ENCODE measurements around the gene MSH5.
A peak's percentile ranks its signal among the peaks of the same experiment; 100 is the strongest.
"Not testable (repeated sequence)": the region's sequence is repeated elsewhere in the genome, so short reads cannot be mapped to it uniquely, and the experiment has no call there.

Gene MSH5

DNA sequence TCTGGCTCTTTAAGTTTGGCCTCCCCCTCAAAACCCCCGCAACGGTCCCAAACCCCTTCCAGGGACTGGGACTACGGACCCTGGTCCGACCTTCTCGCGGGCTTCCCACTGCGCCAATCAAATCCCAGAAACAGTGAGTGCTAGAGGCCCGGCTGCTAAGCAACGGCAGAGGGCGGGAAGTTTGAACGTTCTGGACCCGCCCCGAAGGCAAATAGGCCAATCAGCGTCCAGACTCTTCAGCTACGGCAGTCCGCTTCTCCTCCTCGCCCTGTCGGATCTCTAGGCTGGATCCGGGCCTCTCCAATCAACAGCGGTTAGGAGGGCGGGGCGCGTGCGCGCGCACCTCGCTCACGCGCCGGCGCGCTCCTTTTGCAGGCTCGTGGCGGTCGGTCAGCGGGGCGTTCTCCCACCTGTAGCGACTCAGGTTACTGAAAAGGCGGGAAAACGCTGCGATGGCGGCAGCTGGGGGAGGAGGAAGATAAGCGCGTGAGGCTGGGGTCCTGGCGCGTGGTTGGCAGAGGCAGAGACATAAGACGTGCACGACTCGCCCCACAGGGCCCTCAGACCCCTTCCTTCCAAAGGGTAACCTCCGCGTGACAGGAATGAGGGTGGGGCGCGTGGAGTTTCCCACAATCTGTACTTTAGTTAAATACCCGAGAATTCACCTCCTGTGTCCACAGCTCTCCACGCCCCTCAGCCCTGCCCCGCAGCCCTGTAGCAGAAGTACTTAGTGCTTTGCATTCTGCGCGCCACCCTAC is at the start of gene MSH5:
TSS of gene MSH5 (plus strand) at position 367 of the 758 bp plus-strand sequence. CDS start 462 bp downstream, outside the sequence.
- DNase-seq (ENCODE audit: low spot score) = peak; percentile 98

DNA sequence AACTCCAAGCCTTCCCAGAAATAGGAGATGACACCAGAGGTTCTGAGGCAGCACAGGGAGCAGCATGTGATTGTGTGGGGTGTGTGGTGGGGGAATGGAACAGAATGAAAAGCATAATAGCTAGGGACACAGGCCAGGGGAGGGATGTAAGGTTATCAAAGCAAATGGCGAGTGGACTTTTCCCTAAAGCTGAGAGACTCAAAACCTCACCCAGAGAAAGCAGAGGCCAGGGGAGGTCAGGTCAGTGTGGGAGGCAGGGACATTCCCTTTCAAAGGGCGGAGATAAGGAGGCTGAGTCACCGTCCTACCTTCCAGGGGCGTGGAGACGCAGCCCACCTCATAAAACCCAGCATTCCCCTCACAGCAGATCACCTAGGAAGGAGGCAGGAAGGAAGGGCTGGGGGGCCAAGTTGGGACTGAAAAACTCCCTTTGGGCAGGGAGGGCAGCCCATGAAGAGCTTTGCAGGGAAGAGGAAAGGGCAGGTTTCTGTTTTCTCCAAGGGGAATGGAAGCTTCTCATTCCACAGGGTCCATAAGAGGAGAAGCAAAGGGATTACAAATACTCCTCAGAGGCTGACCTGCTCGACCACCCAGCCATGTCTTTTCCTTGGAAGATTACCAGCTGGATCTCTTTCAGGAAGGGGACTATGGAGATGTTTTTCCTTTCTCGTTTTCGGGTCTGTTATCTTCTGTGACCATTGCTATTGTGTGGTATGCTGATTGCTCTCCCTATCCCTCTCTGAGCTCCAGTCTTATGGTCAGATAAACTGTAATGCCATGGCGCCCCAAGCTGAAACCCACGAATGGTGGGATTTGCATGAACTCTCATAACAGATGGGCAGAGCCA is 49.4 kb upstream of the MSH5 start:
- DNase-seq (ENCODE audit: low spot score) = no peak

DNA sequence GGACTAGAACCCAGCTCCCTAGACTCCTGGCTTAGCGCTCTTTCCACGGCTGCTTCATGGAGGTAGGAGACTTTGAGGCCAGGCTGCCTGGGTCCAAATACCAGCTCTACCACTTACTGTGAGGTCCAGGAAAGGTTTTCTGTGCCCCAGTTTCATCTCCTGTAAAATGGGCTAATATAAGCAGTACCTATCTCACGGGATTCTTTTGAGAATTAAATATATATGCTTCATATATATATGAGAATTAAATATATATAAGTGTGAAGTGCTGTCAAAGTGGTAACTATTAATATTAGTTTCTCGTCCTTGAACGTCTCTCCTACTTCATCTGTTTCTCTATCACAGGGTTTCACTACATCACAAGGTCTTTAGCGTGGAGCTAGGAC is 48.7 kb upstream of the MSH5 start:
- DNase-seq (ENCODE audit: low spot score) = no peak

DNA sequence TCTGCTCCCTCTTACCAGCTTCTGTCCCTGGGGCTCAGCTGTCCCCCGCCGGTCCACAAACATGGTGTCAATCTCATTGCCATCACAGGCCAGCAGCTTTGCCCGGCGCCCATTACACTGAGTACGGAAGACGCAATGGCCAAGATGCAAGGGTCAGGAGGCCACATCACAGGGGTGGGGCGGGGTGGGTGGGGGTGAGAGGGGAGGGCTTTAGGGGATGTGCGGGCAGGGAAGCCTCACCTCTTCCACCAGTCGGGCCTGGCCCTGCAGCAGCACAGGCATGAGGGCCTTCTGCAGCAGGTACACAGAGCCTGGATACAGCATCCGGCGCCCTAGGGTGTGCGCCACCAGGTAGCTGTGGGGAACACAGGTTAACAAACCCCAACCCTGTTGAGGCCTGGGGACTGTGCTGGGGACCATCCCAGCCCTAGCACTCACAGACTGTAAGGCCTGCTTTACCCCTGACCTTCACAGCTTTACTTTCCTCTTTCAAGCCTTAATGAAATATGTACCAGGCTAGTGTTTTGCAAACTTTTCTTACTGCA is 48.2 kb upstream of the MSH5 start:
- no peak for DNase-seq (ENCODE audit: low spot score)

DNA sequence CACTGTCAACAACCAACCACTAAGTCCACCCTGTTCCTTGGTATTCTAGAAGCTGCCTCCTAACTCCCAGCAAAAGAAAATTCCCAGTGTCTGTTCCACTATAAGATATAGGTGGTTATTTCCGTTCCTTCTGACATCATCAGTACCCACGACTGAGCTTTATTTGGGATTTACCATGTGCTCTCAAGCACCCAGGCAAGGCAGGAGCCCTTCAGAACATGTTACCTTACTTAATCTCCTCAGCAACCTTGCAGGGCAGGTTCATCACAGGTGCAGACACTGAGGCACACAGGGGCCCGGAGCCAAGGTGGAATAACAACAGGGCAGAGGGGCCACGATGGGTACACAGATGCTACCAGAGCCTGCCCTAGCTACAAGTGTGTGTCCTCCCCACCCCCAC is 47.5 kb upstream of the MSH5 start:
- DNase-seq (ENCODE audit: low spot score) = no peak

DNA sequence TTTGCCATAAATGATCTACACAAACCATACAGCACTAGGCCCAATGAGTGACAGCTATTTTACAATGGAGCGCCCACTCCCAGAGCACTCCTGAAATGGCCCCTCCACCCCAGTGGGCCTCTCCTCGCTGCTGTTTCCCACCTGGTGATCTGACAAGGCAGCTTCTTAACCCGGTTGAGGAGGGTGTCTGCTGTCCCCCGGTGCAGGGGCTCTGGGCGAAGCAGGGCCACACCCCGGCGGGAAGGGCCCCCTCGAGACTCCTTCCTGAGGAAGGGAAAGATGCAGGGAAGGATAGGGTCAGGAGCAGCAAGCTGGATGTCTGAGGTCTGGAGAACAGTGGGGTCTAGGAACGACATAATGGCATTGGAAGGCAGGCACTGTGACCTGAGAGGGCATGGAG is 46.9 kb upstream of the MSH5 start:
- DNase-seq (ENCODE audit: low spot score) = no peak

DNA sequence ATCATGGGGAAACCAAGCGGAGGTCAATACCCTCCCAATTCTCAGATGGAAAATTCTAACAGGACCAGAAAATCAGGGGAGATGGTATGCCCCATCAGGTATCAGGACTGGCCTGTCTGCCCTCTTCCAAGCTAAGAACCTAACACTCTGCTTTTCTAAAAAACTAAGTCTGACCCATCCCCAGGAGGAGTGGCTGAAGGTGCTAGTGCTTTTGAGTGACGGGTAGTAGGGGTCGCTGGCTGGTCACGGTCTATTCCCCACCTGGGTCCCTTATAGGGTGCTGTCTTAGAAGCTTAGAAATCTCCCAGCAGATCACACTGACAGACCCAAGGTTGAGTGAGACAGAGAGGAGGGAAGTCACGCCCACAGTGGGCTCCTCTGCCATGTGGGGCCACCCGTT is 46.3 kb upstream of the MSH5 start:
- DNase-seq (ENCODE audit: low spot score) = no peak

DNA sequence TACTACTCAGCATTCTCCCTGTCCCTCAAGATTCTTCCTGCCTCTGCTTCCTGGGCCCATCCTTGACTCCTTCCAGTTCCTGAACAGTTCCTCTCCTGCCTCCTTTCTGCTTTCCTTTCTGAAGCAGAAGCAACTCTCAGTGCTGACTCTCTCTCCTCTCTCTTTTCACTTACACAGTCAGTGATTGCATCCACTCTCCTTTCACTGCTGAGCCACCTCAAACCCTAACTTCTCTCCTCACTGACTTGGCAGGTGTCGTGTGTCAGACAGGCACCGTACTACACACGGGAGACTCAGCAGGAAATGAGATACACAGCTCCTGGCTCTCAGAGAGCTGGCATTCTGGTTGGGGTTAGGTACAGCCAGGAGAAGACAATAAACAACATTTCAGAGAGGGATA is 42.2 kb upstream of the MSH5 start:
- DNase-seq (ENCODE audit: low spot score) = no peak

DNA sequence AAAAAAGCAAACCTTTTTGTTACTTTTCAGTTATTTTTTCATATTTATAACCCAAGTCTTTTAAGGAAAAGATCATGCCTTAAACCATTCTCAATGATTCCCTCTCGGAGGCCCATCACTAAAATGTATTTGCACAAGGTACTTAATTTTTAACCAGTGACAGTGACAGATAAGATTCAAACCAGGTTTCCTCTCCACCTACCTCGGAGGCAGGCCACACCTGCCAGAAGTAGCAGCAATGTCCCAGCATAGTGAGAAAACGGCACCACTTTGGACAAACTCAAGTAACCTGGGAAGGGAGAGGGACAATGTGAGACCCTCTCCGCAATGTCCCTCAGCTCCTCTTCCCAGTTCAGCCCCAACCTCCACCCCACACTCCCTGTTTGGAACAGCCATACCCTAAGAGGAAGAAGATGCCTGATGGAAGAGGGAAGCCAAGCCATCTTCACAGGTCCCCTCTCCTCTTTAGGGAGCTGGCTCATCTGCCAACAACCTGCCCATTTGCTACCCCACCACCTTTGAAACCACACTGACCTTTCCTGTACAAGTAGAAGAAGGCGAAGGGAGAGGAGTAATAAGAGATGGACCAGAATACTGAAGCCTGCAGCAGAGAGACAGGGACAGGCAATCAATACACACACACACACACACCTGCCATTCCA is 38.9 kb upstream of the MSH5 start:
- no peak for DNase-seq (ENCODE audit: low spot score)

DNA sequence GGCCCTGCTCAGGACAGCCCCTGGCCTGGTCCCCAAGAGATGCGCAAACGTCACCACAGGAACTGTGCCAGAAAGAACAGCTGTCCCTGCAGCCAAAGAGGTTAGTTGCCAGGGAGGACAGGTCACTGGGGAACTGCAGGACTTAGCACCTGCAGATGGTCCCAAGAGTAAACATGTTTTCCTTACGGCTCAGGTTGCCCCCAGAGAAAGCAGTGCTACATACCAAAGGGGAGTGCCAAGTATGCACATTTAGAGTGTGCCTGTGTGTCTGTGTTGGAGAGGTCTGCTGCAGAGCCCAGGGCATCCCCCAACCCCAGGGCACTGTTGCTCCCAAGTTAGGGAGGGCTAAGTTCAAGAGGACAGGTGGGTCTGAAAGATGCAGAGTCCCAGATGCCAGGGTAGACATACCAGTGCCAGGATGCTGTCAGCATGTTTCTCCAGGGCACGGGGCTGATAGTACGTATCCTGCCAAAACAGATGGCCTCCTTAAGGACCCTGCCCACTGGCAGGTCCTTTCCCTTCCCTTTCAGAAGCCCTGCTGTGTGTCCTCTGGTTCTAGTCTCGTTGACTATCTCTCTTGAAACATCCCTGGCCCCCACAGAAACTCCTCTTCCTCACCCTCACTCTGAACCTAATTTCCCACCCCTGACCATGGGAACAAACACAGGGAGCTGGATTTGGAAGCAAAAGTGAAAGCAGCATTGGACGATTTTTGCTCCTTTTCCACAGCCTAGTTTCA is 38.0 kb upstream of the MSH5 start:
- peak; percentile 42 for DNase-seq (ENCODE audit: low spot score)

DNA sequence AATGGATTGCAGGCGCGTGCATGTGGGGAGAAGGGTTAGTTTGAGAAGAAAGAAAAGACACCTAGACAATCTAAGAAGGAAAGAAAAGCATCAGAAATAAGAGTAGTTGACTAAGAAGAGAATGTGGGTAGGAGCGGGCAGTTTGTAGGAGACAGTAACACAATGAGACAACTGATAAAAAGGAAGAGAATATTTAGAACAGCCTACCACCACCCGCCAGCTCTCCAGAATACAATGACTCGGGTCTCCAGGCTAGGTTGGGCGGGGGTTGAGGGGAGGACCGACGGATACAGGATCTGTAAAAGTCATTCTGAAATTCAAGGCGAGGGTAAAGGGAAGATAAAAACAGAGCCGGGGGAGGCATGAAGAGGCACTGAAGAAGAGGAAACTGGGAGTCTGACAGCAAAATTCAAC is 37.4 kb upstream of the MSH5 start:
- DNase-seq (ENCODE audit: low spot score) = no peak

DNA sequence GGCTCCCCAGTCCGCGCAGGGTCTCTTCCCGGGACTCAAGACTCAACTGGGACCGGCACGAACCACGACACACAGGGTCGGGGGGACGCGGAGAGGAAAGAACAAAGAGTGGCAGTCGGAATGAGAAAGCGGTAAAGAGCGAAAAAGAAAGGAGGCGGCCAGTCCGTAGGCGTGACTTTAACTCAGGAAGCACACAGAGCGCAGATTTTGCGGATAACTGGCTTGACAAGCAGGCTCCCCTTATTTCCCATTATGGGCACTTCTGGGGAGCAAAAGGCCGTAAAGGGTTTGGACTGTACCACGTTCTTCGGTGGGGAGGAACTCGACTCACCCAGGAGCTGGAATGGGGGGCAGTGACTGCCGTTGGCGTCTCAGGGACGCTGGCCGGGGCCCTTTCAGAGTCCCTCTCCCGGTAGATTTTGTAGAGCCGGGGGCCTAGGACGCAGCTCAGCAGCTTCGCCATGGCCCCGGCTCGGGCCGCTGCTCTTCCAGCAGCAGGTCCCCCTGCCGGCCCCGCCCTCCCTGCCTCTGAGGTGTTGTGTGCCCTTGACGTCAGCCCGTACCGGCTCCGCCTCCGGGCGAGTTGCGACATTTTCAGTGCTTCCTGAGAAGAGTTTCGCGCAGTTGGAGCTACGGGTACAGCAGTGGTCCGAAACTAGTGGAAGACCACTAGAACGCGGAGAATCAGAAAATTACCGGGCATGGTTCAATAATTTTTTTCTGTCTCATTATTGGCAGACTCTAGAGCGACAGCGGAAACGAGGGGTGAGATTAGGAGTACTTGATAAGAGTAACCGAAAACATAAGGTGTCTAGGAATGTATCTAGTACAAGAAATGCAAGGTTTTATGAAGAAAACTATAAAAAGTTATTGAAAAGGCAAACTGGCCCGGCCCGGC is 36.7 kb upstream of the MSH5 start, which contains the start of gene ABHD16A:
TSS of gene ABHD16A (minus strand) at position 506 of the 898 bp plus-strand sequence. CDS start at position 463, 43 bp downstream.
- peak; percentile 99 for DNase-seq (ENCODE audit: low spot score)

DNA sequence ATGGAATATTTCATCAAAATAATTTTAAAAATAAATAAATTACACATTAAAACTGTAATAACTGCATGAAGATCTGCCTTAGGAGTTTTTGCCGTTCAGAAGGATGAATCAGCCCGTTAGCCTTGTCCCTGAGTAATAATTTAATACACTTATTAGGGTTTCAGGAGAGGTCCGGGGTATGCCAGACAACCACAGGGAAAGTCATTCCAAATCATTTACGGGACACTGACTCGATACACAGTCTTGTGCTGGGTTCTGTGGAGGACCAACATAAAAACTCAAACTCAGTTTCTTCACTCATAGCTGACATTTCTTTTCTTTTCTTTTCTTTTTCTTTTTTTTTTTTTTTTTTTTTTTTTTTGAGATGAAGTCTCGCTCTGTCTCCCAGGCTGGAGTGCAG is 33.9 kb upstream of the MSH5 start:
- no peak for DNase-seq (ENCODE audit: low spot score)

DNA sequence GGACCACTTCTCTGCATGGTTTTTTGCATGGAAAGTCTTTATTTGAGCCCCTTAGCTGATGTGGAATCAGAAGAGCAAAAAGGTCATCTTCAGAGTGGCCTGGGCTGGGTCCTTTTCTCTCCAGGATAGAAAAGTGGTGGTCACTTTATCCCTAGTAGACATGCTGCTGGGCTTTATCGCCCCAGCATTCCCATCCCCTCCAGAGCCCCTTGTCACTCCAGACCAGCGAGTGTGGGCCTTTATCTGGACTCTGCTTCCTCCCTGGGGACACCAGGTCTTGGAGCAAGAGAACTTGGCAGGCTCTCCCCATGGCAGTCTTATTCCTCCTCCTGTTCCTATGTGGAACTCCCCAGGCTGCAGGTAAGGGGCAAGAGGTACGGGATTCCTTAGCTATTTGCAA is 33.2 kb upstream of the MSH5 start, which contains the start of gene LY6G6F:
TSS of gene LY6G6F (plus strand) at position 268 of the 400 bp plus-strand sequence. CDS start at position 309, 41 bp downstream.
- DNase-seq (ENCODE audit: low spot score) = no peak

DNA sequence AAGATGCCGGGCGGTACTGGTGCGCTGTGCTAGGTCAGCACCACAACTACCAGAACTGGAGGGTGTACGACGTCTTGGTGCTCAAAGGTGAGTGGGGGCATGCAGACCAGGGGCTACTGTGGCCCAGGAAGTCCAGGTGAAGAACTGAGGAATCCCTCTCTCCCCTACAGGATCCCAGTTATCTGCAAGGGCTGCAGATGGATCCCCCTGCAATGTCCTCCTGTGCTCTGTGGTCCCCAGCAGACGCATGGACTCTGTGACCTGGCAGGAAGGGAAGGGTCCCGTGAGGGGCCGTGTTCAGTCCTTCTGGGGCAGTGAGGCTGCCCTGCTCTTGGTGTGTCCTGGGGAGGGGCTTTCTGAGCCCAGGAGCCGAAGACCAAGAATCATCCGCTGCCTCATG is 32.1 kb upstream of the MSH5 start:
- no peak for DNase-seq (ENCODE audit: low spot score)

DNA sequence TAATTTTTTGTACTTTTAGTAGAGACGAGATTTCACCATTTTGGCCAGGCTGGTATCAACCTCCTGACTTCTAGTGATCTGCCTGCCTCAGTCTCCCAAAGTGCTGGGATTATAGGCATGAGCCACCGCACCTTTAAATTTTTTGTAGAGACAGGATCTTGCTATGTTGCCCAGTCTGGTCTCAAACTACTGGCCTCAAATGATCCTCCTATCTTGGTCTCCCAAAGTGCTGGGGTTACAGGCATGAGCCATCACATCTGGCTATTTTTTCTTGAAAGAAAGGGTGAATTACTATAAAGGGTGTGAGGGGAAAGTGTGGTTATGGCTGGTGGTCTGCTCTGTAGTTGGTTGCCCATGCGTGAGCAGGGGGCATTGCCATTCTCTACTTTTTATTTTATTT is 31.6 kb upstream of the MSH5 start:
- DNase-seq (ENCODE audit: low spot score) = no peak

DNA sequence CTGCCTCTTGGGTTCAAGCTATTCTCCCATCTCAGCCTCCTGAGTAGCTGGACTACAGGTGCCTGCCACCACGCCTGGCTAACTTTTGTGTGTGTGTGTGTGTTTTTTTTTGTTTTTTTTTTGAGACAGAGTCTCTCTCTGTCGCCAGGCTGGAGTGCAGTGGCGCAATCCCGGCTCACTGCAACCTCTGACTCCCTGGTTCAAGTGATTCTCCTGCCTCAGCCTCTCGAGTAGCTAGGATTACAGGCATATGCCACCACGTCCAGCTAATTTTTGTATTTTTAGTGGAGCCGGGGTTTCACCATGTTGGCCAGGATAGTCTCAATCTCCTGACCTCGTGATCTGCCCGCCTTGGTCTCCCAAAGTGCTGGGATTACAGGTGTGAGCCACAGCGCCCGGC is 30.6 kb upstream of the MSH5 start:
- DNase-seq (ENCODE audit: low spot score) = not testable (repeated sequence)

DNA sequence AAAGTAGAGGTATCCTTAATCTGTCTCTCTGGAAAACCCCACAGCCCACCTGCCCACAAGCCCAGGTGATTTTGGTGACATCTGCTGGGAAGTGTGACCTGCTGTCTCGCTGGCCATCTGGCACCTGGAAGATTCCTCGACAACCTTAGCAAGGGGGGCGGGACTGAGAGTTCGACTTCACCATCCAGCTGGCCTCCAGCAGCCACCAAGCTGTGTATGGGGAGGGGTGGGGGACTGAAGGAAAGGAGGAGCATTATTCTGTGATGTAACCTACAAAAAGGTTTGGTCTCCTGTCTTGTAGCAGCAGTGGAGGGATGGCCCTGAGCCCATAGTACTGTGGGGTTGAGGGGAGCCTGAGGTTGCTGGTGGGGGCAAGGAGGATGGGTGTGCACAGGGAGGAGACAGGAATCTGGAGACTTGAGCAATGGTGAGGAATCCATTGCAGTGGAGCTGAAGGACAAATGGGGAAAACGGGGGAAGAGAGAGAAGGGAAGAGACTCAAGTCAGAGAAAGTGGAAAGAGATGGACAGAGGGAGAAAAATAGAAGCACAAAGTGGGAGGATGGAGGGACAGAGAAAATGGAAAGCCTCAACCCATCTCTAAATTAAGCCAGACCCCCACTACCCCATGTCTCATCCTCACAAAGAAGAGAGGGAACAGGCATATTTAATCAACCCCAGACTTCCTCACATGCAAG is 29.1 kb upstream of the MSH5 start:
- DNase-seq (ENCODE audit: low spot score) = no peak

DNA sequence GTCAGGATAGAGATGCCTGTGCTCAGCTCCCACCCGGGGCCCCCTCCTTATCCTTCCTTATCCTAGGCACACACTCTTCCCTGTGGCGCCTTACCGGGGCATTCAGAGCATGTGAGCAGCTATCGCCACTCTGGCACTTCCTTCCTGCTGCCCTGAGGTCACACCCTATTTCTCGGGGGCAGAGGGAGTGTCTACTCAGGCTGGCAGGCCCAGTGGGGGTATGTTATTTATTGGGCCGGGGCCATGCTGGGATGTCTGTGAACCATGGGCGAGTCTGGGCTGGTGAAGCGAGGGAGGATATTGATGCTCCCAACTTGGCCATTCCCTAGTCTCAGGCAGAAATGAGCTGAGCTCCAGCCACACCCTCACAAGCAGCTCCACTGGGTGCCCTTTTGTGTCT is 28.6 kb upstream of the MSH5 start:
- no peak for DNase-seq (ENCODE audit: low spot score)

DNA sequence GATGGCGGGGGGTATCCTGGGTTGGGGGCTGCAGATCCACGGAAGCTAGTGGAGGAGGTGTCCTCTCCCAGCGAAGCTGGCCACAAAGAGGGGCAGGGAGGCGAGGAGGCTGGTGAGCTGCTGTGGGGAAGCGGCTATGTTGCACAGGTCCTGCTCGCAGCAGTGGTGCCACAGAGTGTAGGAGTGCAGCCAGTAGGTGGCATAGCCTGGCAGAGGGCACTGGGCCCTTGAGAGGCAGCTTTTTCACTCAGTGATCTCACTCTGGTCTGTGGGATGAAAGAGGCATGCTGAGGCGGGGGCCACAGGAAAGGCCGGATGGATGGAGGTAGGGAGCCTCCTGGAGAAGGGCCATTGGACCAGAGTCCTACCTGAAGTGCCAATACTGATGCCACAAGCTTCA is 27.5 kb upstream of the MSH5 start:
- DNase-seq (ENCODE audit: low spot score) = no peak

All from GM03348 (cell line).